Nephron progenitor cell (in vitro differentiated cells): Measurements from ENCODE around the gene CITED2.

Source experiments
- DNase-seq: peaks from one replicate; pipeline ENCODE4 v3.0.0; 2021
- H3K27ac Mint-ChIP-seq: 2 replicates; pipeline ENCODE4 v1.8.0; 2021; ENCODE audit warnings: mild to moderate bottlenecking, moderate library complexity, mixed read lengths
- H3K27me3 Mint-ChIP-seq: 2 replicates; pipeline ENCODE4 v1.8.0; 2021; ENCODE audit warnings: mild to moderate bottlenecking, low read depth, mixed read lengths; ENCODE audit not compliant: poor library complexity
- H3K36me3 Mint-ChIP-seq: 2 replicates; pipeline ENCODE4 v1.8.0; 2021; ENCODE audit warnings: low read depth, mixed read lengths
- H3K4me1 Mint-ChIP-seq: 2 replicates; pipeline ENCODE4 v1.8.0; 2021; ENCODE audit warnings: mixed read lengths
- H3K4me3 Mint-ChIP-seq: 2 replicates; pipeline ENCODE4 v1.8.0; 2021; ENCODE audit warnings: mild to moderate bottlenecking, moderate library complexity, mixed read lengths
- H3K9me3 Mint-ChIP-seq: 2 replicates; pipeline ENCODE4 v1.8.0; 2021; ENCODE audit warnings: mild to moderate bottlenecking, moderate library complexity, mixed read lengths
- TF ChIP-seq, protein P1 (sequence below): fragments of 200-600 bp; sonication (generic); IDR thresholded peaks from 2 replicates; pipeline ENCODE4 v1.5.0; 2021; ENCODE audit warnings: antibody characterized with exemption

CITED2 gene

DNA sequence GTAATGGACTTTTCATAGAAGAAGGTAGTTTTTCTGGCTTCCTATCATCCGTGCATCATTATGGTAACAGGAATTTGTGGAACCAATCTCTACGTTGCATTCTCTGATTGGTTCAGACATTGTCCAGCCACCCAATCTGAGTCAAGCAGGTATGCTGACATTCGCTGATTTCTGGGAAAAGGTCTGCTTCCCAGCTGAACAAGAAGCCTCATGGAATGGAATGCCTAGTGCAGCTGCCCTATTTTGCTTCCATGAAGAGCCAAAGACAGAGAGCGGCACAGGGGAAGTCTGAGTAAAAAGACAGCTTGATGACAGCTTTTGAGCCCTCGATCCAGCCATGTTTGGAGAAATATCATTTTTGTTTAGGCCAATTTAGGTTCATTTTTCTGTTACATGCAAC, 44.1 kb downstream of the CITED2 start:
- peaks cover 16% of the 10 kb centered on the region for H3K4me1 Mint-ChIP-seq
- no peak overlapping the region for H3K4me3 Mint-ChIP-seq
- H3K27ac Mint-ChIP-seq: no peak overlapping the region
- TF ChIP-seq, protein P1, sequence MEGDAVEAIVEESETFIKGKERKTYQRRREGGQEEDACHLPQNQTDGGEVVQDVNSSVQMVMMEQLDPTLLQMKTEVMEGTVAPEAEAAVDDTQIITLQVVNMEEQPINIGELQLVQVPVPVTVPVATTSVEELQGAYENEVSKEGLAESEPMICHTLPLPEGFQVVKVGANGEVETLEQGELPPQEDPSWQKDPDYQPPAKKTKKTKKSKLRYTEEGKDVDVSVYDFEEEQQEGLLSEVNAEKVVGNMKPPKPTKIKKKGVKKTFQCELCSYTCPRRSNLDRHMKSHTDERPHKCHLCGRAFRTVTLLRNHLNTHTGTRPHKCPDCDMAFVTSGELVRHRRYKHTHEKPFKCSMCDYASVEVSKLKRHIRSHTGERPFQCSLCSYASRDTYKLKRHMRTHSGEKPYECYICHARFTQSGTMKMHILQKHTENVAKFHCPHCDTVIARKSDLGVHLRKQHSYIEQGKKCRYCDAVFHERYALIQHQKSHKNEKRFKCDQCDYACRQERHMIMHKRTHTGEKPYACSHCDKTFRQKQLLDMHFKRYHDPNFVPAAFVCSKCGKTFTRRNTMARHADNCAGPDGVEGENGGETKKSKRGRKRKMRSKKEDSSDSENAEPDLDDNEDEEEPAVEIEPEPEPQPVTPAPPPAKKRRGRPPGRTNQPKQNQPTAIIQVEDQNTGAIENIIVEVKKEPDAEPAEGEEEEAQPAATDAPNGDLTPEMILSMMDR: no peak
- no peak for DNase-seq
- H3K36me3 Mint-ChIP-seq: peaks cover 7% of the 10 kb centered on the region
- no peaks in the 10 kb centered on the region for H3K27me3 Mint-ChIP-seq
- peaks cover 9% of the 10 kb centered on the region for H3K9me3 Mint-ChIP-seq

DNA sequence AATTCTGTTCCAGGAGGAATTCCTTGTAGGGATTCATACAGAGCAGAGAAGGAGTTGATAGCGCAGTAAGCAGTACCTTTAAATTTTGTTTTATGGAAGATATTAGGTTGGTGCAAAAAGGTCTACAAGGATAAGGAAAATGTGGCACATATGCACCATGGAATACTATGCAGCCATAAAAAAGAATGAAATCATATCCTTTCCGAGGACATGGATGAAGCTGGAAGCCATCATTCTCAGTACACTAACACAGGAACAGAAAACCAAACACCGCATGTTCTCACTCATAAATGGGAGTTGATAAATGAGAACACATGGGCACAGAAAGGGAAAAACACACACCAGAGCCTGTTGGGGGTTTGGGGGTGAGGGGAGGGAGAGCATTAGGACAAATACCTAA, 45.2 kb downstream of the CITED2 start:
- Mint-ChIP-seq H3K36me3 (peaks cover 7% of the 10 kb centered on the region), H3K9me3 (peaks cover 9% of the 10 kb centered on the region), H3K27me3 (no peaks in the 10 kb centered on the region), H3K27ac (no peak overlapping the region), H3K4me3 (no peak overlapping the region), H3K4me1 (peaks cover 19% of the 10 kb centered on the region)
- DNase-seq: no peak
- TF ChIP-seq, protein P1: no peak

GRCh38 chr6:139327038-139327437, 47.4 kb downstream of the CITED2 start:
- DNase-seq: no peak
- Mint-ChIP-seq H3K27ac (peak overlapping the region; percentile 10), H3K4me1 (peaks cover 27% of the 10 kb centered on the region), H3K4me3 (no peak overlapping the region), H3K9me3 (peaks cover 16% of the 10 kb centered on the region), H3K36me3 (peaks cover 7% of the 10 kb centered on the region), H3K27me3 (no peaks in the 10 kb centered on the region)
- TF ChIP-seq, protein P1: no peak

GRCh38 chr6:139325686-139326085, 48.8 kb downstream of the CITED2 start:
- H3K36me3 Mint-ChIP-seq: peaks cover 7% of the 10 kb centered on the region
- no peak overlapping the region for H3K4me3 Mint-ChIP-seq
- H3K27ac Mint-ChIP-seq: peak overlapping the region; percentile 58
- DNase-seq: no peak
- TF ChIP-seq, protein P1: no peak
- peaks cover 16% of the 10 kb centered on the region for H3K9me3 Mint-ChIP-seq
- no peaks in the 10 kb centered on the region for H3K27me3 Mint-ChIP-seq
- peaks cover 27% of the 10 kb centered on the region for H3K4me1 Mint-ChIP-seq

DNA sequence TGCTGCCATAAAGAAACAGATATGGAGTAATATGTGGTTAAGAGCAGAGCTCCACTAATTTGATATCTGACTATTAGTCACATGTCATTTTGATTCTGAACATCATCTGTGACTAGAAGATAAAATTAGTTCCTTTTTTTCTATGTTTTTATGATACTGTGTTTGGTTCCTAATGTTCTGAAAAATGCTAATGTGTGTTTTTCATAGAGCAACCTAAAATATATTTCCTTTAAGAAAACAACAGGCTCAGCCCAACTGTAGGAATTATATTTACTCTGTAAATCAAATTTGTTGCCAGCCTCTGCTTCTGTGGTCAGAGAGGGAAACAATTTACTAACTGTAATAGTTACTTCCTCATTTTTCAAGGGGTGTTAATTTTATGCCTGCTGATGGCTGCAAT, 49.3 kb downstream of the CITED2 start:
- H3K4me3 Mint-ChIP-seq: no peak overlapping the region
- H3K4me1 Mint-ChIP-seq: peaks cover 27% of the 10 kb centered on the region
- no peak overlapping the region for H3K27ac Mint-ChIP-seq
- H3K9me3 Mint-ChIP-seq: peaks cover 16% of the 10 kb centered on the region
- TF ChIP-seq, protein P1: no peak
- no peak for DNase-seq
- H3K27me3 Mint-ChIP-seq: no peaks in the 10 kb centered on the region
- H3K36me3 Mint-ChIP-seq: peaks cover 7% of the 10 kb centered on the region

DNA sequence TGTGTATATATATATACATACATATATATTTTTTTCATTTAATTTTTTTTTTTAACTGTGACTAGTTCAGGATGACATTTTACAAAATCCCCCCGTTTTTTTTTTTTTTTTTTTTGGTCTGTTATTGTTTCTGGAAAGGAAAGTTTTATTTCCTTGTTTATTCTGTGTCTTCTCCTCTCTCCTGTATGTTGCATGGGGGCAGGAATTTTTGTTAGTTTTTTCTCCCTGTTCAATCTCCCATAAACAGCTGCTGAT, 50.2 kb downstream of the CITED2 start:
- TF ChIP-seq, protein P1: no peak
- Mint-ChIP-seq H3K27ac (peak overlapping the region; percentile 93), H3K9me3 (peaks cover 17% of the 10 kb centered on the region), H3K4me1 (peaks cover 27% of the 10 kb centered on the region), H3K36me3 (peaks cover 7% of the 10 kb centered on the region), H3K4me3 (no peak overlapping the region), H3K27me3 (no peaks in the 10 kb centered on the region)
- DNase-seq: no peak
